ENCODE measurements around the gene NTSR2.

NTSR2 gene

DNA sequence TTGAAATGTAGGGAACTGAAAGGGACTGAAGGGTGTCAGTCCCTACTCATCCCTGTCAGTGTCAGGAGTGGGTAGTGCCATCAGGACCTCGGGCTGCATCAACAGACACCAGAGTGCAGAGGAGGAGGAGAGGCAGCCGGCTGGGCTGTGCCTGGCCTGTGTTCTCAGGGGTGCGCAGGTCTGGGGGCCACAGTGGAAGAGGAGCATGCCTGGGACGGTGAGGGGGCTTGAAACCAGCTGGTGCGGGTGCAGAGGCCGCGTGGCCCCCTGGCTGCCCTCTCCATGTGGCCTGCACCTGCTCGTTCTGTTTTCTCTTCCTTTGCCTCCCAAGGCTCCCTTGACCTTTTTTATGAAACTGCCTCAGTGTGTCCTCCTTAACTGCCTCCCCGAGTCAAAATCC is 41.3 kb downstream of the NTSR2 start:
- peak; percentile 14 for DNase-seq (ENCODE audit: low spot score)

- DNase-seq (ENCODE audit: low spot score): no peak
Observed at GRCh38 chr2:11625671-11626070, 44.3 kb downstream of the NTSR2 start.

- DNase-seq (ENCODE audit: low spot score): no peak
Observed at GRCh38 chr2:11624893-11625292, 45.1 kb downstream of the NTSR2 start.

- DNase-seq (ENCODE audit: low spot score): peak; percentile 34
Observed at GRCh38 chr2:11622611-11623010, 47.4 kb downstream of the NTSR2 start.

DNA sequence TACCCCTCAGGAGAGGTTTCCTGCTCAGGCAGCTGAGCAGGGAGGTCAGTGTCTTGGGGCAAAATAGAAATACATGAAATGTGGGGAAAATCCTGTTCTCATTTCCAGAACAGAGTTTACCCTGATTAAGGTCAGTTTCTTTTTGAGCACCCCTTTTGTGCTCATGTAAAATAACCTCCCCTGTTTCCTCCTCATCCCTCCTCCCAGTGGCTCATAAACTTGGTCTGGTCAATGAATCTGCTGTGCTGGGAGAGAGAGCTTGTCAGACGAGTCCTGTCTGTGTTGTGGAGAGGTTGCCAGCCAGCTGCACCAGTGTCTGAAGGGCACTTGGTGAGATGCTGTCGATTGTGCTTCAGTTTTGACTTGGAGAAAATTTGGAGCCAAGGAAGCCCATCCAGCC is 48.6 kb downstream of the NTSR2 start:
- DNase-seq (ENCODE audit: low spot score): no peak

- no peak for DNase-seq (ENCODE audit: low spot score)
Observed at GRCh38 chr2:11618708-11619062, 51.3 kb downstream of the NTSR2 start.

GRCh38 chr2:11617984-11618707 is 51.8 kb downstream of the NTSR2 start:
- no peak for DNase-seq (ENCODE audit: low spot score)

- no peak for DNase-seq (ENCODE audit: low spot score)
Observed at GRCh38 chr2:11617527-11617926, 52.5 kb downstream of the NTSR2 start.

GRCh38 chr2:11616851-11617415 is 53.1 kb downstream of the NTSR2 start:
- no peak for DNase-seq (ENCODE audit: low spot score)

DNA sequence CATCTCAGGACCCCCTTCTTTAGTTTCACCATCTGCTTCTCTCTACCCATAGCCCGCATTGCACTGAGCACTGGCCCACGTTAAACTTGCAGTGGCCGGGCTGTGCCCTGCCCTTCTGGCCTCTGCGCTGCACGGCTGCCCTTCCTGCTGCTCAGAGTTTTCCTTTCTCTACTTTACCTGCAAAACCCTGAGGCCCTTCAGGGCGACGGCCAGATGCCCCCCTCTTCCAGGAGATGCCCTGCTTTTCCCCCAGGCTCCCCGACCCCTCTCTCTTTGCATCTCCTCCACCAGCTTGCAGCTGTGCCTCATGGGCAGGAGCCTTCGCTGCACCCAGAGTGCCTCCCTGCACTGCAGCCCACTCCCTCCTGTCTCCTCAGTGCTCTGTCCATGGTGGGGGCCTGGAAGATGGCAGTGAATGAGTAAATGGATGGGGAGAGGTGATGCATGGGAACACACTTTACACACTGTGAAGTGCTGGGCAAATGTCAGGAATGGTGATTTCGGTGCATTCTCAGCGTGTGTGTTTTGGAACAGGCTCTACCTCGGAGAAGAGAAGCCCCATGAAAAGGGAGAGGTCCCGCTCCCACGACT is 53.8 kb downstream of the NTSR2 start:
- no peak for DNase-seq (ENCODE audit: low spot score)

- DNase-seq (ENCODE audit: low spot score): no peak
Observed at GRCh38 chr2:11615209-11615608, 54.8 kb downstream of the NTSR2 start.

DNA sequence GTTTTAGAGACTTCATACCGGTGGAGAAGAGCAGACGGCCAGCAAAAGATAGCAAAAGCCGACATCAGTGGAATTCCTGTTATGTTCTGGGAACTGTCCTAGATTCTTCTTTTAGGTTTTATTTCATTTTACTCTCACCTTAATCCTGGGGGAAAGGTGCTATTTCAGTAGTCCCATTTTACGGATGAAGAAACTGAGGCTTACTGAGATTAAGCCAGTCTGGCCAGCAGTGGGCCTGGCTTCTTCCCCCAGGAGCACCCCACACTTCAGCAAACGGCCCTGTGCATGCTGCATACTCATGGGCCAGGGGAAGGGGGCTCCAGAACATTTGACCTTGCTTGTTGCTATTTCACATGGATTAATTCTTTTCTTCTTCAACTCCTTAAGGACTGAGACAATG is 56.7 kb downstream of the NTSR2 start:
- DNase-seq (ENCODE audit: low spot score): no peak

DNA sequence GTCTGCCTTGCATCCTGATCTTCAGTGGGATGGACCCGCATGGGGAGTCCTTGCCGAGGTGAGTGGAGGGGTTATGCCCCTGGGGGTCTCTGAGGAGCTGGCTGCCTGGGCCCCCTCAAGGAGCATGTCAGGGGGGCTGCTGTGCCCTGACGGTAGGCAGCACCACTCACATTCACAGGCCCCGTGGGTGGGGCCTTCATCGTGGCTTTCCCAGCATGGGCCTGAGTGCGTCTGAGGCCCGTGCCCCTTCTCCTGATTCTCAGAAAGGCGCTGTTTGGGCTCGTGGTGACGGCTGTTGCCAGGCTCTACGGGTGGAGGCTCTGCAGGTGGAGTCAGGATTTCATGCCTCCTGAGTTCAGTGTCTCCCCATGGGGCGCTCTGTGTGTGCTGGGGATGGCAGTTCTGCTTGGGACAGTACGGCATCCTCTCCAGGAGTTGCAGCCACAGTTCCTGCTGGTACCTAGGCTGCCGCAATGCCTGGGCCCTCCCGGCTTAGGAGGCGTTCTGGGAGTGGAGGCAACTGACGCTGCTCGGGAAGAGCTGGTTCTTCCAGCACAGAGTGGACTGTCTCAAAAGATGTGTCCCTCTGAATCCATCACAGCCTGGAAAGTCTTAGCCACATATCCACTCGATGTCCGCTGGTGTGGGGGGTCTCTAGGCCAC is 57.3 kb downstream of the NTSR2 start:
- no peak for DNase-seq (ENCODE audit: low spot score)

- DNase-seq (ENCODE audit: low spot score): no peak
Observed at GRCh38 chr2:11611251-11611650, 58.7 kb downstream of the NTSR2 start.

DNA sequence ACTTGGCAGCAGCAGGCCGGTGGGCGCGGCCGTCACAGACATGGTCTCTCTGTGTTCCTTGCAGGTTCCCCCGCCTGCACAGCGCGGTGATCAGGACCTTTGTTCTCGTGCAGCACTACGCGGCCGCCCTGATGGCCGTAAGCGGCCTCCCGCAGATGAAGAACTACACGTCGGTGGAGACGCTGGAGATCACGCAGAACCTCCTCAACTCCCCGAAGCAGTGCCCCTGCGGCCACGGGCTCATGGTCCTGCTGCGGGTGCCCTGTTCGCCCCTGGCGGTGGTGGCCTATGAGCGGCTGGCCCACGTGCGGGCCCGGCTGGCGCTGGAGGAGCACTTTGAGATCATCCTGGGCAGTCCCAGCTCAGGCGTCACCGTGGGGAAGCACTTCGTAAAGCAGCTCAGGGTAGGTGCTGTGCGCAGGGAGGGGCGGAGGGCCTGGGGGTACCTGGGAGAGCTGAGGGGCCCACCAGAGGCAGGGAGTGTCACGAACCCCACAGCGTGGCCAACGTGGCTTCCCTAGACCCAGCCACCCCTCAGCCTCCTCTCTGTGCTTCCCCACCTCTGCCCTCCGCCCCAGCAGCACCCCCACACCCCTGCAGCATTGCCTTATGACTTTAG is 59.3 kb downstream of the NTSR2 start:
- no peak for DNase-seq (ENCODE audit: low spot score)
